ENCODE measurements around the gene TMEM88. TPM values are rescaled to one million over a fixed set of nuclear protein-coding genes. Genes with fewer than 3 reads are reported as not detected.
A peak's percentile ranks its signal among the peaks of the same experiment; 100 is the strongest.

Gene TMEM88
- total RNA-seq, 1 donor from 2014 or later = 13.8 TPM

- Histone ChIP-seq H2AFZ (replicated peaks) (no peak overlapping the region), H3K4me2 (no peak overlapping the region), H3K27ac (no peak overlapping the region), H3K4me3 (no peak overlapping the region), H3K36me3 (no peaks in the 10 kb centered on the region), H4K20me1 (ENCODE audit: low read depth) (no peaks in the 10 kb centered on the region), H3K9me3 (ENCODE audit: low read depth) (no peaks in the 10 kb centered on the region), H3K27me3 (no peaks in the 10 kb centered on the region), H3K79me2 (ENCODE audit: low read depth) (no peaks in the 10 kb centered on the region), H3F3A (ENCODE audit: low read depth) (no peaks in the 10 kb centered on the region), H3K9ac (no peak overlapping the region), H3K4me1 (no peaks in the 10 kb centered on the region)
- TF ChIP-seq CTCF (IDR thresholded peaks at IDR 0.05) = no peak
- TF ChIP-seq EZH2 (IDR thresholded peaks at IDR 0.05) = no peak
- TF ChIP-seq EZH2phosphoT487 (IDR thresholded peaks at IDR 0.05) = no peak
- H3K36me3 Mint-ChIP-seq = peaks cover 18% of the 10 kb centered on the region
- no peak overlapping the region for H3K27ac Mint-ChIP-seq
- DNase-seq (ENCODE audit: low spot score) = peak; percentile 33
- H3K4me1 Mint-ChIP-seq = no peaks in the 10 kb centered on the region
- no peaks in the 10 kb centered on the region for H3K9me3 Mint-ChIP-seq
- H3K27me3 Mint-ChIP-seq (ENCODE audit: insufficient read depth, low read depth) = no peaks in the 10 kb centered on the region
- H3K4me3 Mint-ChIP-seq = no peak overlapping the region
Measured at GRCh38 chr17:7873051-7873450, 18.2 kb downstream of the TMEM88 start.

GRCh38 chr17:7875804-7876370 is 21.0 kb downstream of the TMEM88 start:
- Histone ChIP-seq H2AFZ (replicated peaks) (no peak overlapping the region), H3K27ac (no peak overlapping the region), H3F3A (ENCODE audit: low read depth) (no peaks in the 10 kb centered on the region), H3K27me3 (no peaks in the 10 kb centered on the region), H4K20me1 (ENCODE audit: low read depth) (no peaks in the 10 kb centered on the region), H3K4me2 (no peak overlapping the region), H3K4me1 (no peaks in the 10 kb centered on the region), H3K79me2 (ENCODE audit: low read depth) (no peaks in the 10 kb centered on the region), H3K9me3 (ENCODE audit: low read depth) (no peaks in the 10 kb centered on the region), H3K9ac (no peak overlapping the region), H3K36me3 (no peaks in the 10 kb centered on the region), H3K4me3 (no peak overlapping the region)
- Mint-ChIP-seq H3K27me3 (ENCODE audit: insufficient read depth, low read depth) (no peaks in the 10 kb centered on the region), H3K4me3 (no peak overlapping the region), H3K36me3 (peaks cover 18% of the 10 kb centered on the region), H3K27ac (no peak overlapping the region), H3K4me1 (no peaks in the 10 kb centered on the region), H3K9me3 (no peaks in the 10 kb centered on the region)
- TF ChIP-seq EZH2phosphoT487 (IDR thresholded peaks at IDR 0.05) = no peak
- no peak for DNase-seq (ENCODE audit: low spot score)

- Histone ChIP-seq H3K4me3 (no peak overlapping the region), H4K20me1 (ENCODE audit: low read depth) (no peaks in the 10 kb centered on the region), H3K9ac (no peak overlapping the region), H3K27me3 (no peaks in the 10 kb centered on the region), H3K27ac (no peak overlapping the region), H2AFZ (replicated peaks) (no peak overlapping the region), H3K36me3 (no peaks in the 10 kb centered on the region), H3K4me1 (peaks cover 1% of the 10 kb centered on the region), H3F3A (ENCODE audit: low read depth) (peaks cover 8% of the 10 kb centered on the region), H3K9me3 (ENCODE audit: low read depth) (no peaks in the 10 kb centered on the region), H3K79me2 (ENCODE audit: low read depth) (no peaks in the 10 kb centered on the region), H3K4me2 (no peak overlapping the region)
- H3K36me3 Mint-ChIP-seq = peaks cover 13% of the 10 kb centered on the region
- no peak for DNase-seq (ENCODE audit: low spot score)
- H3K27me3 Mint-ChIP-seq (ENCODE audit: insufficient read depth, low read depth) = no peaks in the 10 kb centered on the region
- no peak overlapping the region for H3K27ac Mint-ChIP-seq
- H3K4me3 Mint-ChIP-seq = no peak overlapping the region
- TF ChIP-seq CTCF (IDR thresholded peaks at IDR 0.05) (no peak), EZH2phosphoT487 (IDR thresholded peaks at IDR 0.05) (no peak), EZH2 (IDR thresholded peaks at IDR 0.05) (no peak)
- no peaks in the 10 kb centered on the region for H3K4me1 Mint-ChIP-seq
- H3K9me3 Mint-ChIP-seq = no peaks in the 10 kb centered on the region
Measured at GRCh38 chr17:7878234-7878633, 23.4 kb downstream of the TMEM88 start.

- H3K4me3 ChIP-seq = no peak overlapping the region
Measured at GRCh38 chr17:7880076-7880868, 25.4 kb downstream of the TMEM88 start.

More at GRCh38 chr17:7880076-7880868, 25.4 kb downstream of the TMEM88 start:
- no peaks in the 10 kb centered on the region for H4K20me1 ChIP-seq (ENCODE audit: low read depth)
- no peak overlapping the region for H3K27ac ChIP-seq
- Mint-ChIP-seq H3K27me3 (ENCODE audit: insufficient read depth, low read depth) (no peaks in the 10 kb centered on the region), H3K4me1 (peaks cover 2% of the 10 kb centered on the region), H3K36me3 (peaks cover 6% of the 10 kb centered on the region), H3K4me3 (no peak overlapping the region), H3K27ac (no peak overlapping the region), H3K9me3 (no peaks in the 10 kb centered on the region)
- no peaks in the 10 kb centered on the region for H3K79me2 ChIP-seq (ENCODE audit: low read depth)
- no peaks in the 10 kb centered on the region for H3K27me3 ChIP-seq
- no peak for DNase-seq (ENCODE audit: low spot score)
- peaks cover 11% of the 10 kb centered on the region for H3K4me1 ChIP-seq
- H3K36me3 ChIP-seq = no peaks in the 10 kb centered on the region
- no peaks in the 10 kb centered on the region for H3K9me3 ChIP-seq (ENCODE audit: low read depth)
- H3K9ac ChIP-seq = no peak overlapping the region
- no peak overlapping the region for H2AFZ ChIP-seq (replicated peaks)
- no peak for TF ChIP-seq EZH2phosphoT487 (IDR thresholded peaks at IDR 0.05)
- TF ChIP-seq CTCF (IDR thresholded peaks at IDR 0.05) = no peak
- no peak for TF ChIP-seq EZH2 (IDR thresholded peaks at IDR 0.05)
- peaks cover 18% of the 10 kb centered on the region for H3F3A ChIP-seq (ENCODE audit: low read depth)
- H3K4me2 ChIP-seq = no peak overlapping the region

Data from neural progenitor cell (in vitro differentiated cells).